Measurements from ENCODE around the gene LAMP5. TPM values are rescaled to one million over a fixed set of nuclear protein-coding genes. Genes with fewer than 3 reads are reported as not detected.

The LAMP5 gene
- total RNA-seq, 1 donor from 2014 or later = 0.86 TPM

GRCh38 chr20:9509246-9509645 lies 5.1 kb upstream of the LAMP5 start:
- TF ChIP-seq CTCF (IDR thresholded peaks at IDR 0.05) = no peak
- H3K9me3 Mint-ChIP-seq (ENCODE audit: unreplicated experiment) = no peaks in the 10 kb centered on the region
- no peaks in the 10 kb centered on the region for H3K36me3 Mint-ChIP-seq (ENCODE audit: unreplicated experiment)
- no peak for DNase-seq (ENCODE audit: extremely low spot score, unreplicated experiment)
- no peak overlapping the region for H3K27ac Mint-ChIP-seq (ENCODE audit: unreplicated experiment)
- H3K4me1 Mint-ChIP-seq (ENCODE audit: unreplicated experiment) = peaks cover 11% of the 10 kb centered on the region
- H3K4me3 Mint-ChIP-seq (ENCODE audit: unreplicated experiment) = no peak overlapping the region
- H3K27me3 Mint-ChIP-seq (ENCODE audit: unreplicated experiment) = peaks cover 74% of the 10 kb centered on the region

- Mint-ChIP-seq H3K4me3 (ENCODE audit: unreplicated experiment) (no peak overlapping the region), H3K36me3 (ENCODE audit: unreplicated experiment) (no peaks in the 10 kb centered on the region), H3K9me3 (ENCODE audit: unreplicated experiment) (no peaks in the 10 kb centered on the region), H3K27me3 (ENCODE audit: unreplicated experiment) (peaks cover 86% of the 10 kb centered on the region), H3K27ac (ENCODE audit: unreplicated experiment) (no peak overlapping the region), H3K4me1 (ENCODE audit: unreplicated experiment) (peaks cover 28% of the 10 kb centered on the region)
- TF ChIP-seq CTCF (IDR thresholded peaks at IDR 0.05) = no peak
- DNase-seq (ENCODE audit: extremely low spot score, unreplicated experiment) = no peak
Observed at GRCh38 chr20:9510911-9511310, 3.5 kb upstream of the LAMP5 start.

- H3K4me3 Mint-ChIP-seq (ENCODE audit: unreplicated experiment) = peak overlapping the region; percentile 74
- no peak overlapping the region for H3K27ac Mint-ChIP-seq (ENCODE audit: unreplicated experiment)
- peaks cover 93% of the 10 kb centered on the region for H3K27me3 Mint-ChIP-seq (ENCODE audit: unreplicated experiment)
- H3K4me1 Mint-ChIP-seq (ENCODE audit: unreplicated experiment) = peaks cover 23% of the 10 kb centered on the region
- no peak for DNase-seq (ENCODE audit: extremely low spot score, unreplicated experiment)
- TF ChIP-seq CTCF (IDR thresholded peaks at IDR 0.05) = no peak
- H3K36me3 Mint-ChIP-seq (ENCODE audit: unreplicated experiment) = no peaks in the 10 kb centered on the region
- no peaks in the 10 kb centered on the region for H3K9me3 Mint-ChIP-seq (ENCODE audit: unreplicated experiment)
Observed at GRCh38 chr20:9514072-9514460, 324 bp upstream of the LAMP5 start.

GRCh38 chr20:9515214-9515585 lies 810 bp downstream of the LAMP5 start:
- Mint-ChIP-seq H3K27ac (ENCODE audit: unreplicated experiment) (no peak overlapping the region), H3K9me3 (ENCODE audit: unreplicated experiment) (no peaks in the 10 kb centered on the region), H3K4me3 (ENCODE audit: unreplicated experiment) (peak overlapping the region; percentile 74), H3K4me1 (ENCODE audit: unreplicated experiment) (peaks cover 23% of the 10 kb centered on the region), H3K36me3 (ENCODE audit: unreplicated experiment) (no peaks in the 10 kb centered on the region), H3K27me3 (ENCODE audit: unreplicated experiment) (peaks cover 93% of the 10 kb centered on the region)
- DNase-seq (ENCODE audit: extremely low spot score, unreplicated experiment) = no peak
- no peak for TF ChIP-seq CTCF (IDR thresholded peaks at IDR 0.05)

GRCh38 chr20:9515741-9516233 lies 1.4 kb downstream of the LAMP5 start:
- no peak for TF ChIP-seq CTCF (IDR thresholded peaks at IDR 0.05)
- H3K4me3 Mint-ChIP-seq (ENCODE audit: unreplicated experiment) = peak overlapping the region; percentile 74
- H3K9me3 Mint-ChIP-seq (ENCODE audit: unreplicated experiment) = no peaks in the 10 kb centered on the region
- DNase-seq (ENCODE audit: extremely low spot score, unreplicated experiment) = no peak
- H3K27me3 Mint-ChIP-seq (ENCODE audit: unreplicated experiment) = peaks cover 92% of the 10 kb centered on the region
- H3K36me3 Mint-ChIP-seq (ENCODE audit: unreplicated experiment) = no peaks in the 10 kb centered on the region
- H3K4me1 Mint-ChIP-seq (ENCODE audit: unreplicated experiment) = peaks cover 23% of the 10 kb centered on the region
- H3K27ac Mint-ChIP-seq (ENCODE audit: unreplicated experiment) = no peak overlapping the region

Data from osteocyte (in vitro differentiated cells).